Stimulated activated naive CD8-positive, alpha-beta T cell treated with anti-CD3 and anti-CD28 coated beads, Interleukin-15, Interleukin-2, amounts not matched to agents 100 ng/mL and 50 ng/mL, for 24 hours (primary cell): Measurements from ENCODE around the gene BCR.

Experiments
- H3K27ac Mint-ChIP-seq: one replicate; pipeline ENCODE4 v1.8.0; 2021; ENCODE audit warnings: mild to moderate bottlenecking, mixed read lengths
- H3K27me3 Mint-ChIP-seq: one replicate; pipeline ENCODE4 v1.8.0; 2021; ENCODE audit warnings: mixed read lengths
- H3K36me3 Mint-ChIP-seq: one replicate; pipeline ENCODE4 v1.8.0; 2021; ENCODE audit warnings: low read depth, mixed read lengths
- H3K4me1 Mint-ChIP-seq: one replicate; pipeline ENCODE4 v1.8.0; 2021; ENCODE audit warnings: low read depth, mixed read lengths
- H3K4me3 Mint-ChIP-seq: one replicate; pipeline ENCODE4 v1.8.0; 2021; ENCODE audit warnings: mild to moderate bottlenecking, mixed read lengths
- H3K9me3 Mint-ChIP-seq: one replicate; pipeline ENCODE4 v1.8.0; 2021; ENCODE audit warnings: mixed read lengths

The BCR gene

DNA sequence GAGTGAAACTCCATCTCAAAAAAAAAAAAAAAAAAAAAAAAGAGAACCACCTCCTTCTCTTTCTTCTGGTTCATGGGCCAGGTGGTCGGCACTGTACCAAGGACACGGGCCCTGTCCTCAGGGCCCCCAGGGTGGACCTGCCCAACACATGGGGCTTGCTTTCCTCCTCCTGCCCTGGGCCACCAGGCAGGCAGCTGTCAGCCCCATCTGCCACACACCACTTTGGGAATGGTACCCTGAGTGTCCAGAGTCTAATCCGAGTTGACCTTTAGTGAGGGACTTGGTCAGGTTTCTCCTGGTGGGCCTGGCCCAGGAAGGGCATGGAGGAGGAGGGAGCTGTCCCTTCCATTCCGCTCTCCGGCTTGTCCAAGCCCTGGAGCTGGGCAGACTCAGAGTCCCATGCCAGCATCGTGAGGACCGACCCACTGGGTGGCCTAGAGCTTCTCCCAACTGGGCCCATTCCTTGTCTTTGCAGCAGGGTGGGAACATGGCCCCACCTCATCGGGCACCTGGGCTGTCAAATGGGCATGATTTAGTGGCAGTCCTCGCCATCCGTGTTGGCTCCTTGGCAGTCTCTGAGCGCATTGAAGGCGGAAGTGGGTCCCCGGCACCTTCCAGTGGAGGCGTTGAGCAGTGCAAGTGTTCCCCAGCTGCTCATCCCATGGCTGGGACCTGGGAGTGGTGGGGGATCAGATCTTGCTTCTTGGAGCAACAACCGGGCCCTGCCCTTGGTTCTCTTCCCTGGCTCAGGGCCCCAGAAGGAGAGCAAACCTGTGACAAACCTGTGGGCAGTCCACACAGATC lies 94.8 kb downstream of the BCR start:
- no peak overlapping the region for H3K27ac Mint-ChIP-seq
- H3K27me3 Mint-ChIP-seq, result no peaks in the 10 kb centered on the region
- peaks cover 29% of the 10 kb centered on the region for H3K4me1 Mint-ChIP-seq
- H3K36me3 Mint-ChIP-seq, result peaks cover 15% of the 10 kb centered on the region
- H3K9me3 Mint-ChIP-seq, result no peaks in the 10 kb centered on the region
- H3K4me3 Mint-ChIP-seq, result no peak overlapping the region

DNA sequence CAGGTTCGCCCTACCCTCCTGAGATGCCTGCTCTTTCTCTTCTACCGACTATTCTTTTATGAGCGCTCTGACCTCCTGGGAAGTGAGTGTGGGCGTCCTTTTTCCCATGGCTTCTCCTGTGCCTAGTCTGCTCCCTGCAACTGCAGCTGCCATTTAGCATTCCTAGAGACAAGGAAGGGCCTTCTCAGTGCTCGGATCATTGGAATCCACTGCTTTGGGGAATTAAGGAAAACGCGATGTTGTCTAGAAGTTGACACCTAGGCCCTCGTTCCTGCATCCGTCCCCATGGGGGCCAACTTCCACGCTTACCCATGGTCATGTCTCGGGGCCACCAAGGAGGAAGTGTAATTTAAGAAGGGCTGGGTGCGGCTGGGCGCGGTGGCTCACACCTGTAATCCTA lies 95.4 kb downstream of the BCR start:
- H3K36me3 Mint-ChIP-seq, result peaks cover 17% of the 10 kb centered on the region
- no peak overlapping the region for H3K4me3 Mint-ChIP-seq
- peaks cover 34% of the 10 kb centered on the region for H3K4me1 Mint-ChIP-seq
- no peaks in the 10 kb centered on the region for H3K27me3 Mint-ChIP-seq
- no peak overlapping the region for H3K27ac Mint-ChIP-seq
- H3K9me3 Mint-ChIP-seq, result no peaks in the 10 kb centered on the region

DNA sequence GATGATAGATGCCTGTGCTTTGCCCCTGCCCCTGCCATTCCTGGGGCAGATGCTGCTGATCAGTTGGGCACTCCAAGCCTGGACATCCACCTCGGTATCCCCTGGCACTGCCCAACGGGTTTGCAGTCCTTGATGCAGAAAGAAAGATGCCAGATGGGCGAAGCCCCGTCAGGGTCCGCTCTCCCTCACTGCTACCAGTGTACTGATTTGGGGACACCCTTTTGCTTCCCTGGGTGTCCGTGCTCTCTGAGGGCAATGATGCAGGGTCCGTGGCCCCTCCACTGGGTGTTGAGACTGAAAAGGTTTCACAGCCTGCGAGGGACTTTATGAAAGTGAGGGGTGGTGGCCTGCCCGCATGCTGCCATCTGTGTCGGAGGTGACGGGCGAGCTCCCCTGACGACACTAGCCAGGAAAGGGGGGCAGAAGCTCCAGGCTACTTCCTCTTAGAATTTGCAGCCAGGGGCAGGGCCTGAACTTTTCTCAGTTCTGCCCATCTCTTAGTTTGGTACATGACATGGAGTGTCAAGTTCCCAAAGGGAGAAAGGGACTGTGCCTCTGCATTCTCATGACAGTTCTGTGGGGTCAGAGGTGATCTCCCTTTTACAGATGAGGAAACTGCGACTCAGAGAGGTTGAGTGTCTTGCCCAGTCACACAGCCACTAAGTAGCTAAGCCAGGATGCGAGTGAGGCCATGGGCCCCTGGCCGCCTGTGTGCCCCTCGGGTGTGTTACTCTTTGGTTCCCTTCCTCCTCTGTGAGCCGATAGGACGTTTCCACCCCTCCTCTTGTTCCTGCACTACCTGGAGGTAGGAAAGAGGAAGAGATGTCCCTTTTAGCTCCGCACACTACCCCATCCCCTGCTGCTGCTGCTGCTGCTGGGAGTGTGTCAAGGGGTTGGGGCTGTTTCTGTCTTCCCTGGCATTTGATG lies 96.6 kb downstream of the BCR start:
- H3K4me1 Mint-ChIP-seq, result peaks cover 44% of the 10 kb centered on the region
- peak overlapping the region; percentile 63 for H3K27ac Mint-ChIP-seq

DNA sequence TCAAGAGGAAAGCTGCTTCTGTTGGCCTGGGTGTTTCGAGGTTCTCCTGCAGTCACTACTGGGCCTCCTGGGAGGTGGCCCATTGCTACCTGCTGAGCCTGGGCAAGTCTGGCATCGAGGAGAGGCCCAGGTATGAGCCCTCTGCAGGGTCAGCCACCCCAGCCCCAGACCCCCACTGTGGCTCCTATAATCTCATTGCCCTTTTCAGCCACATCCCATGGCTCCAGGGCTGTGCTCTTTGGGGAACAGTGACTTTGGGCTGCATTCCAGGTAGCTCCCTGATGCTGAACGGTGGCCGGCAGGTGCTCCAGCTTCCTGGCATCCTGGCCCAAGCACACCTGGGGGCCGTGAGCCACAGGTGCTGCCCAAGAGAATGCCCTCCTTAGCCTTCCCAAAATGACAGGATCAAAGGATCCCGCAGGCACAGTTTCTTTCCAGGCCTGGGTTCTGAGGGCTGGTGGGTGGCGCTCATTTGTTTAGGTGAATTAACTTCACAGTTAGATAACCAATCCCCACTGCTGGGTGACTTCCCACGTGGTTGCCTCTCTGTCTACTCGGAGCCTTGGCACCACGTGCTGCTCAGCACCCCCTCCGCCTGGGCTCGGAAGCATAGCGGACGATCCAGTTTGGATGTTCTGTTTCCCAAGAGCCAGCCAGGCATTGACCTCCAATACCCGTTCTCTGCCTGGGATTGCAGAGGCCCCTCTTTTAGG lies 97.4 kb downstream of the BCR start:
- no peaks in the 10 kb centered on the region for H3K27me3 Mint-ChIP-seq

More for the DNA sequence above, 96.6 kb downstream of the BCR start:
- Mint-ChIP-seq H3K27me3 (no peaks in the 10 kb centered on the region), H3K36me3 (peaks cover 18% of the 10 kb centered on the region), H3K4me3 (no peak overlapping the region), H3K9me3 (no peaks in the 10 kb centered on the region)

DNA sequence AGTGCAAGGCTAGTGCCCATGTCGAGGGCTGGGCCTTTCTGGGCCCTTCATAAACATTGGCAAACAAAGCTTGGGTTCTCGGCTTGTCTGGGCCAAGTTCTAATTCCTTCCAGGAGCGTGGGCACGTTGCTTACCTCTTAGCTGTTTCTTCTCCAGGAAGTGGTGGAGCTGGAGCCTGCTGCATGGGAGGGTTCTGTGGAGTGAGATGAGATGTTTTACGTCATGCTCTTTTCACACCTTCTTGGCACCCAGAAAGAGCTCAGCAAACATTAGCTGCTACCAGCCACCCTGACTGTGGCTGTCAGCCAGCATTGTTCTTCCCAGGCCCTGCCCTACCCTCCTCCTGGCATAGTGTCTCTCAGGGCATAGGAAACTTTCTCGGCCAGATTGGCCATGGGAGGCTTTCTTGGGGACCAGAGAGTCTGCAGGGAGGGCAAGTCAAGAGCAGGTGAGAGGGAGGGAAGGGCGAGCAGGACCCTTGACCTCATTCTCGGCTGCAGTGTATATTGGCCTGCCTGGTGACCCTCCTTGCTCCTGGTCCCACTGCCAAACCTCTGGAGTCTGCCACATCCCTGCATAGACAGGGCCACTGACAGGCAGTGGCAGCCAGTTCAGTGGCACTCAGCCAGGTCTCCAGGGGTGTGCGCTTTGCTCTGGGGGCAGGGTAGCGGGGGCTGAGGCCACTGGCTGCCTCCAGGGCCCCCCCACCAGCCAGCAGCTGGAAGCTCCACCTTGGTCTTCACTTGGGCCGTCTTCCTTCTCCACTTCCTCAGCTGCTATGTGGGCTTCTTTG lies 98.8 kb downstream of the BCR start:
- H3K4me1 Mint-ChIP-seq, result peaks cover 48% of the 10 kb centered on the region
- H3K27me3 Mint-ChIP-seq, result no peaks in the 10 kb centered on the region
- H3K36me3 Mint-ChIP-seq, result peaks cover 10% of the 10 kb centered on the region
- no peak overlapping the region for H3K4me3 Mint-ChIP-seq
- H3K27ac Mint-ChIP-seq, result no peak overlapping the region
- no peaks in the 10 kb centered on the region for H3K9me3 Mint-ChIP-seq

More for the DNA sequence above, 97.4 kb downstream of the BCR start:
- Mint-ChIP-seq H3K27ac (peak overlapping the region; percentile 63), H3K4me3 (no peak overlapping the region), H3K36me3 (peaks cover 18% of the 10 kb centered on the region), H3K9me3 (no peaks in the 10 kb centered on the region), H3K4me1 (peaks cover 48% of the 10 kb centered on the region)

DNA sequence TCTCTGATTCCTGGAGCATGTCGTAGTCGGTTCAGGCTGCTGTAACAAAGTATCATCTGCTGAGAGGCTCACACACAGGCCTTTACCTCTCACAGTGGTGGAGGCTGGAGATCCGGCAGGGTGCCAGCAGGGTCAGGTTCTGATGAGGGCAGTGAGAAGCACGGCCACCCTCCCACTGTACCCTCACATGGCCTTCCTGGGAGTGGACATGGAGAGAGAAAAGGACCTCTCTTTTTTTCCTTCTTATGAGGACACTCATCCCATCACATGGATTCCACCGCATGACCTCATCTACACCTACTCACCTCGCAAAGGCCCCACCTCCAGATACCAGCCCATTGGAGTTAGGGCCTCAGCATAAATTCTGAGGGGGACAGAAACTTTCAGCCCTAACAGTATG lies 99.5 kb downstream of the BCR start:
- Mint-ChIP-seq H3K27me3 (no peaks in the 10 kb centered on the region), H3K4me3 (no peak overlapping the region), H3K36me3 (peaks cover 12% of the 10 kb centered on the region), H3K4me1 (peaks cover 48% of the 10 kb centered on the region), H3K9me3 (no peaks in the 10 kb centered on the region), H3K27ac (no peak overlapping the region)

DNA sequence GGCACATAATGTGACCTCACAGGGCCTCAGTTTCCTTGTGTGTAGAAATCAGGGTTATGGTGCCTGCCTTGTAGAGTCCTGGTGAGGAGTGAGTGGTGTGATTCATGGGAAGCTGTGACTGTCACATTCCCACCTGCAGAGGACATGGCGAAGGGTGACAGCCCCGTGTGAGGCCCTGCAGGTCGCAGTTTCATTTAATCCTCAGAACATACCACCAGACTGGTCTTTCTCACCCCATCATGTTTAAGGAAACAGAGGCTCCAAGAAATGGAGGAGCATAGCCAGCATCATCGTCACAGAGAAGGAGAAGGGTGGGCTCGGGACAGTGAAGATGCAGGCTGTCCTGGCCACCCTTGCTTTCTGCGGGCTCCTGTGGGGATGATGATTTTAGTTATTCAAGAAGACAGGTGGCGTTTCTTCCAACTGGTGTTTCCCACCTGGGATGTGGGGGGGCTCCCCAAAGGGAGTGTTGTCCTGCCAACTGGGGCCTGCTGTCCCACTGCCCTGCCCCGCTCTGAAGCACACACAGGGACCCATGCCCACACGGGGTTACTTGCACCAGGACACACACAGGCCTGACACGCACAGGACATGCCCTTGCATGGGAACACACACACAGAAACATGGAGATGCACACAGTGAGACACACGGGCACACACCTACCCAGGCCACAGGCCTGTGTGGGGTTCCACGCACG lies 100.2 kb downstream of the BCR start:
- no peaks in the 10 kb centered on the region for H3K27me3 Mint-ChIP-seq
- H3K4me1 Mint-ChIP-seq, result peaks cover 48% of the 10 kb centered on the region
- peaks cover 16% of the 10 kb centered on the region for H3K36me3 Mint-ChIP-seq
- H3K9me3 Mint-ChIP-seq, result no peaks in the 10 kb centered on the region
- H3K27ac Mint-ChIP-seq, result no peak overlapping the region
- no peak overlapping the region for H3K4me3 Mint-ChIP-seq

DNA sequence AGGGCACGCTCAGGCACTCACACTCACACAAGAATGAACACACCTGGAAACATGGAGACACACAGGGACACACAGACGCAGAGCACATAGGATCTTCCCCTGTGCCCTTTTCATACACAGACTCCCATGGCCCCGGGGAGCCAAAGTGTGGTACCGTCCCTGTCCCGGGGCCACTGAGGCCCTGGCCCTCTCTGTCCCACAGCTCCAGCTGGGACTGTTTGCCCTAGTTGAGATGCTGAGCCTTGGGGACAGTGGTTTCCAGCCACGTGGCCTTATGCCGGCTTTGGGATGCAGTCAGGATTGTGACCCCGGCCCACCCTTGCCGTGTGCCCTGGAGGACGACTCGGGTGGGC lies 100.7 kb downstream of the BCR start:
- H3K27ac Mint-ChIP-seq, result no peak overlapping the region
- H3K4me1 Mint-ChIP-seq, result peaks cover 48% of the 10 kb centered on the region
- H3K4me3 Mint-ChIP-seq, result no peak overlapping the region
- H3K9me3 Mint-ChIP-seq, result no peaks in the 10 kb centered on the region
- H3K27me3 Mint-ChIP-seq, result no peaks in the 10 kb centered on the region
- peaks cover 15% of the 10 kb centered on the region for H3K36me3 Mint-ChIP-seq

DNA sequence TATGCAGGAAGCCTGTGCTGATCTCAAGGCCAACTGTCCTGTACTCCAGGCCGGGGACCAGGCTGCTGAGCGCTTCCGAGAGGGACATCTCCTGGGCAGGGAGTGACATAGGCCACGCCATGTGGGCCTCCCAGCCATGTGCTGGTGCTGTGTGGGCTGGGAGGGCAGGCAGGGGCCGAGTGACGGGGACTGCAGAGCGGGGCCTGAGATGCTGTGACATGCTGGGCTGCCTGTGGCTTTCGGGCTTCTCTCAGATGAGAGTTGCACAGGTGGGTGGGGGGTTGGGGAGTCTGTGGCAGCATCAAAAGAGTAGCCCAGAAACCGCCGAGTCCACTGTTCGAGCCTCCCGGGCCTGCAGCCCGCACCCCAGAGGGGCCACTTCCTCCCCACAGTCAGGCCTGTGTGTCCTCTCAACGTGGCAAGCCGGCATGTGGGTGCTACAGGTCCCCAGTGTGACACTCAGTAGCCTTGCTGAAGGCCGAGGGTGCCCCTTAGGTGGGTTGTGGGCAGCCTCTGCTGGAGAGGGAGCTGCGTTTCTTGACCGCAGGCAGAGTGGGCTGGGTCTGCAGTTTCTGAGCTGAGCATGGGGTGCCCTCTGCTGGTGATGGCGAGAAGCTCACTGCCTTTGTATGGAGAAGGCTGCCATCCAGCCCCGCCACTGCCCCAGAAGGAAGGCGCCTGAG lies 101.2 kb downstream of the BCR start:
- Mint-ChIP-seq H3K27ac (no peak overlapping the region), H3K36me3 (peaks cover 15% of the 10 kb centered on the region), H3K9me3 (no peaks in the 10 kb centered on the region), H3K4me3 (no peak overlapping the region), H3K27me3 (no peaks in the 10 kb centered on the region), H3K4me1 (peaks cover 48% of the 10 kb centered on the region)

DNA sequence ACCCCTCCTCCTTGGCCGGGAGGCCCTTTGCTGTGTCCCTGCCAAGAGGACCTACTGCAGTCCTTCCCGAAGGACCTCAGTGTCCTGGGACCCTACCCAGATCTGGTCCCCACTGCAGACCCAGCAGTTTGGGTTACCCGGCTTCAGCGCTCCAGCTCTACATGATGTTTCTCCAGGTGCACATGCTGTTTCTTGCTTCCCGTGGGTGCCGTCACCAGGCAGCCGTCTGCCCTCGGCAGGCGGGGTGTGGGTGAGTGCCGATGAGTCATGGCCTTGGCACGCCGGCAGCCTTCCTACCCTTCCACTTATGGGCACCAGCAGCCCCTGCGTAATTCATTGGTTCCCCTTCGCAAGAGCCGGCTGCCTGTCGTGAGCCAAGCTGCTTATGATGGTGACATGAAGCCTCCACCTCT lies 101.8 kb downstream of the BCR start:
- H3K9me3 Mint-ChIP-seq, result no peaks in the 10 kb centered on the region
- no peak overlapping the region for H3K27ac Mint-ChIP-seq
- H3K36me3 Mint-ChIP-seq, result peaks cover 15% of the 10 kb centered on the region
- no peak overlapping the region for H3K4me3 Mint-ChIP-seq
- no peaks in the 10 kb centered on the region for H3K27me3 Mint-ChIP-seq
- peaks cover 42% of the 10 kb centered on the region for H3K4me1 Mint-ChIP-seq

DNA sequence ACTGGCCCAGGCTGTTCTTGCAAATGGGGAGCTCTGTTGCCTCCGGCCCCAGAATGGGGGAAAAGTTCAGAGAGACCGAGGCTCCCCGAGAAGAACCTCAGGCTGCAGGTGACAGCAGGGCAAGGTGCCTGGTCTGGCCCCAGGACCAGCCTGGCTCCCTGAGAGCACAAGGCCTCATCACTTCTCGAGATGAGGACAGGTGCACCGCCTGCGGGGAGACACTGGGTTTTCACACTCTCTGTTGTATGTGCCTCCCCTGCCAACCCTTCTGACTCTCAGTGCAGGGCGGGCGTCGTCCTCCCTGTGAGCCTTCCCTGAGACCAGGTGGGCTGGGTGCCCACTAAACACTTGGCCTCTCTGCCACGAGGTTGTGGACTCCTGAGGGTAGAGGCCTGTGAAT lies 102.2 kb downstream of the BCR start:
- H3K27ac Mint-ChIP-seq, result no peak overlapping the region
- no peak overlapping the region for H3K4me3 Mint-ChIP-seq
- peaks cover 15% of the 10 kb centered on the region for H3K36me3 Mint-ChIP-seq
- peaks cover 38% of the 10 kb centered on the region for H3K4me1 Mint-ChIP-seq
- no peaks in the 10 kb centered on the region for H3K27me3 Mint-ChIP-seq
- H3K9me3 Mint-ChIP-seq, result no peaks in the 10 kb centered on the region

DNA sequence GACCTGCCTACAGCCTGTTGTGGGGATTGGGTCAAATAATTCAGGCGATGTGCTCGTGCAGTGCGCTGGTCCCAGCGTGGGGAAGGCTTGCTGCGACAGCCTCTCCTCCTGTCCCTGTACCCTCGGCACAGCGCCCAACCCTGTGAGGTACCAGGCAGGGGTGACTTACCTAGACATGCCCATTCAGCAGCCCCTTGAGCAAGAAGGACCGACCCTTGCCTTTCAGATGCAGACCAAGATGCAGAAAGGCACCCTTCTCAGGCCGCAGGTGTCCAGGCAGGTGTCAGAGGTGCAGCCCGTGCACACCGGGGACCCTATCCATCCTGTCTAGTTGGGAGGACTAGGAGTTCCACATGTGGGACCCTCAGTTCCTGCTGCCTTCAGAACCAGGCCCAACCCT lies 102.7 kb downstream of the BCR start:
- H3K27me3 Mint-ChIP-seq, result no peaks in the 10 kb centered on the region
- H3K4me1 Mint-ChIP-seq, result peaks cover 37% of the 10 kb centered on the region
- no peaks in the 10 kb centered on the region for H3K9me3 Mint-ChIP-seq
- peaks cover 15% of the 10 kb centered on the region for H3K36me3 Mint-ChIP-seq
- H3K4me3 Mint-ChIP-seq, result no peak overlapping the region
- no peak overlapping the region for H3K27ac Mint-ChIP-seq
